NCI-H510A treated with DMSO at 0.1 percent for 48 hours (cell line): ENCODE measurements around the gene MRPL24.

Experiments
- DNase-seq: peaks from one replicate; lab custom pipeline; 2025; lab: John Stamatoyannopoulos, UW

The MRPL24 gene

DNA sequence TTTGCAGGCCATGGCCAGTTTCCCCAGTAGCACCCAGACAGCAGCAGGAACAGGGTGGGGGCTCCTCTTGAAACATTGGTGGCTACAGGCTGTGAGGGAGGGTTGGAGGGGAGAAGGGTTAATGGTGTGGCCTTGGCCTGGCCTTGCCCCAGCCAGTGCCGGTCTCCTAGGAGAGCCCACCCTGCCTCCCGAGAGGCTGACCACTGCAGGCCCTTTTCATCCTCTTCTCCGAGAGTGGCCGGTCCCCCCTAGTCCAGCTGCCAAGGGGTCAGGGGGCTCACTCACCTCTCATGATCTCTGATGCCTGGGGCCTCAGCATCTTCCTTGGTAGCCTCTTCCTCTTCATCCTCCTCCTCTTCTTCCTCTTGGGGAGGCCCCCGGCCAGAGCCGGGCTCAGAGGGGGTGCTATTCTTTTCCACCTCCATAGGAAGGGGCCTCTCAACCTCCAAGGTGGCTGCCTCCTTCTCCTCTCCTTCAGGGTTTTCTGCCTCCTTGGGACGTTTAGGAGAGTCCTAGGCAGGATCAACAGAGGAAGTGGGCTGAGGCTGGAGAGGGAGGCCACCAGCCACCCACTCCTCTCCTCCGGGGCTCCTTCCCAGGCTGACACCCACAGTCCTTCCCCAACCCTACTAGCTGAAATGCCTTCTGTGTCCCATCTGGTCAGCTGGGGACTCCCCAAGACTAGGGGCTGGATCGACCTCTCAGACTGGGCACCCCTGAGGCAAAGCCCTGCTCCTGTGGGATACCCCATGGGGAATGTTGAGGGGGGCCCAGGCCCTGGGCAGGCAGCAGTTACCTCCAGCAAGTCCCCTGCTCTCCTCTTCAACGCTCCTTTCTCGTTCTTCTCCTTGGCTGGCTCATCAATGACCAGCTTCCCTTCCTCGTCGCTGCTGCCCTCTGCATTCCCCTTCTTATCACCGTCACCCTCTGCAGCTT, 2.7 kb upstream of the MRPL24 start:
- DNase-seq = no peak

DNA sequence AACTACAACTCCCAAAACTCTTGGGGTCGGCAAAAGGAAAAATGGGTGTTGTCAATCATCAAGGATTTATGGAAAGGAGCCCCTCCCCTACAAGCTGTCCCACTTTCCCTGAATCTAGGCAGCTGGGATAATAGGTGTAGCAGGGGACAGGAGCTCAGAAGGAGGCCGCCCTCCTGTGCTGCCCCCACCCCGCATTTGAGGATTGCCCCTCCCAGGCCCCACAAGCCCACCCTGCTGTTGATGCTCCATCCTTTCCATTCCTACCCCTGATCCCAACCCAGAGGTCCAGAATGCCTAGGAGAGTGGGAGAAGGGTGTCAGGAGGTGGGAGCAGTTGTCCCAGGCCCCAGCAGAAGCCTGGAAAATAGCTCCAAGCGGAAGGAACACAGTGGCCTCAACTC, 1.9 kb upstream of the MRPL24 start:
- DNase-seq = no peak

DNA sequence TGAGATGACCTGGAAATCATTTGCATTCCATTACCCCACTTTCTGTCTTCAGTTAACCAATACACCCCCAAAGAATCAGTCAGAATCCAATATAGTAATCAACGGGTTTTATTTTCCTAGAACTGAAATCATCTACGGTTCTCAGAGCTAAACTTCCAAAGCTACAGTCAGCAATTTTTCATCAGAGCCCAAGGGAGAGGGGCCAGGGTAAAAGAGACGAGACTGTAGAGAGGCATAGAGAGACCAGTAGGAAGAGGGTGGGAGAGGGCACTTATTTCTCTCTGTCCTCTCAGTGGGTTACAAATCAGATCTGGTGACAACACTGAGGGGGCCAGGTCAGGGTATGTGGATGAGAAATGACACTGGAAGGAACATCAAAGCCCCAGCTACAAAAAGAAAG, 1.1 kb upstream of the MRPL24 start:
- no peak for DNase-seq

GRCh38 chr1:156741481-156741983, 644 bp upstream of the MRPL24 start:
- no peak for DNase-seq

DNA sequence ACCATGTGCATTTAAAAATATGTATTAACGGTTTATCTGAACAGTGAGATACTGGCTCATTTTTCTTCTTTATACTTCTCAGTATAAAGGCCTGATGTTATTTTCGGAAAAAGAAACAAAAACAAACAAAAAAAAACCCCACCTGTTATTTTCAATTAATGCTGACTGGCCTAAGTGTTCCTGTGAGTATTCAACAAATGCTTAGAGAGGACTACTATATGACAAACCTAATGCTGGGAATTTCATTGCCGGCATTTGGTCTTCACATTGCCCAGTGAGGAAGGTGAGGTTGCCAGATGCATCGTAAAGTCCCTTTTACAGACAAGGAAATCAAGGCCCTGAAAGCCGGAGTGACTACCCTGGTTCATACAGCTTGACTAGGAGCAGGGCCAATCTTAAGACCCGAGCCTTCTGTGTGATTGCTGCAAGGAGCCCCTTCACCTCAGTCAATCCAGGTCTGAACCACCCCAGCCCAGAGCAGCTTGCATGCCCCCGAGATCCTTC, 599 bp downstream of the MRPL24 start:
- DNase-seq = peak; percentile 41

GRCh38 chr1:156738916-156739315, 2.0 kb downstream of the MRPL24 start:
- DNase-seq = no peak

- no peak for DNase-seq
These were observed 2.5 kb downstream of the MRPL24 start for GRCh38 chr1:156738407-156738806.

DNA sequence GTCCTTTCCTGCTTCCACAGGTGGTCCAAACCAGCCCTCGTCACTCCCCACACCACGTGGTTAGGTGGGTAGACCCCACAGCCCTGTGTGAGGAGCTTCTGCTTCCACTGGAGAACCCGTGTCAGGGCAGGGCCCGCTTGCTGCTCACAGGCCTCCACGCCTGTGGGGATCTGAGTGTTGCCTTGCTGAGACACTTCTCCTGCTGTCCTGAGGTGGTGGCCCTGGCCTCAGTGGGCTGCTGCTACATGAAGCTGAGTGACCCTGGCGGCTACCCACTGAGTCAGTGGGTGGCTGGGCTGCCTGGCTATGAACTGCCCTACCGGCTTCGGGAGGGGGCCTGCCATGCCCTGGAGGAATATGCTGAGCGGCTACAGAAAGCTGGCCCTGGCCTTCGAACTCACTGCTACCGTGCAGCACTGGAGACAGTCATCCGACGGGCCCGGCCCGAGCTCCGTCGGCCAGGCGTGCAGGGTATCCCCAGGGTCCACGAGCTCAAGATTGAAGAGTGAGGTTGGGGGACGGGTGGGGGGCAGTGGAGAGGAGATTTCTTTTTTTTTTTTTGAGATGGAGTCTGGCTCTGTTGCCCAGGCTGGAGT, 6.8 kb downstream of the MRPL24 start:
- DNase-seq = no peak

GRCh38 chr1:156728599-156729462, 12.1 kb downstream of the MRPL24 start, which contains the start of gene ISG20L2:
Gene ISG20L2, minus strand, starts transcription at chr1:156728766. Its CDS starts 1,114 bp downstream, at chr1:156727652.
- peak; percentile 95 for DNase-seq

DNA sequence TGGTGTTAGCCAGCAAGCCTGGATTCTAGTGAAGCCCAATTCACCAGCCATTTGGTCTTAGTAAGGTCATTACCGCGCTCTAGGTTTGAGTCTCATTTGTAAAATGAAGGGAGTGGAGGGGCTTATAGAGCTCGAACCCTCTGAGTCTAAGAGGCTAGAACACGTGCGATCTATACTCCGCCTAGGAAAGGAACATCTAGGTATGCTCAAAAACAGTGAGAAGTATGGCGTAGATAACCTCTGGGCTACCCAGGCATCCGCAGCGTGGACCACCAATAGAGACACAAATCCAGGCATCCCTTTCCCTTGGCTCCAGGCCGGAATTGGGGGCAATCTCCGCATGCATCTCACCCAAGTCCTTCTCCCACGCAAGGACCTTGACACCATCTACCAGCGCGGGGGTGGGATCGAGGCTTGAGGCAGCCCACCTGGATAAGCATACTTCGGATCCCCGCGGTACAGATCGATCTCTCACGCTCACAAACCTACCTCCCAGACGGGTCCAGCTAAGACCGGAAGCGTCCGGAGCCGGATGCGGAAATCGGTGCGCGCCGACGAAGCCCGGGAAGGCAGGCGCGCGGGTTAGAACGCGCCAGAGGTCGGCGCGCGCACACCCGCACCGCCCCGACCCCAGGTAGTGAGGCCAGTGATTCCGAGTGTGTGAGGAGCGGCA, 12.8 kb downstream of the MRPL24 start, which contains the start of gene METTL25B:
METTL25B (plus strand) TSS at position 544 of the 673 bp plus-strand sequence. CDS start 636 bp downstream, outside the sequence.
- DNase-seq = peak; percentile 82

GRCh38 chr1:156727492-156727891, 13.4 kb downstream of the MRPL24 start:
- DNase-seq = no peak

DNA sequence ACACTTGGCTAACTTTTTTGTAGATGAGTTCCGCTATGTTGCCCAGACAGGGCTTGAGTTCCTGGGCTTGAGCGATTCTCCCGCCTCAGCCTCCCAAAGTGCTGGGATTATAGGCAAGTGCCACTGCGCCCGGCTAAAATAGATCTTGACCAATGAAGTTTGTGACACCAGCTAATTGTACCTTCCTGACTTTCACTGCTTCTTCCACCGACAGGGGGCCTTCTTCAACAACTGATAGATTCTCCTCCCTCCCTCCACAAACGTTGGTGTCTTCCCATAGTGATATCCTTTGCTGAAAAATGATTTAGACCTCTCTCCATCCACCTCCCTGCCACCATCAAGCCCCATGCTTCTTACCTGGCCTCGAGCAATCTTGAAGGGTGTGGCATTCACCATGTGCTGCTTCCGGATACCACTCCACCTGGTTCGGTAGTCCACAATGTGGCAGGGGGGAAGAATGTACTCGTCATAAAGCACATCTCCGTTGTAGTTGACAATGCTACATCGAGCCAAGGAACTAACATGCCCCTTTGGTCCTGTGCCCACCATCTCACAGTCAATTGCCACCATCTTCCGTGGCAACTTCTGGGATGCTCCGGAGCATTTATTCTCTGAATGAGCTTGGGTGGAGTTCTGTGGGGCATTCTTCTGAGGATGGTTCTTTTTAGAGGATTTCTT, 14.2 kb downstream of the MRPL24 start:
- peak; percentile 79 for DNase-seq

- peak; percentile 94 for DNase-seq
These were observed 15.1 kb downstream of the MRPL24 start for GRCh38 chr1:156725683-156726280.

DNA sequence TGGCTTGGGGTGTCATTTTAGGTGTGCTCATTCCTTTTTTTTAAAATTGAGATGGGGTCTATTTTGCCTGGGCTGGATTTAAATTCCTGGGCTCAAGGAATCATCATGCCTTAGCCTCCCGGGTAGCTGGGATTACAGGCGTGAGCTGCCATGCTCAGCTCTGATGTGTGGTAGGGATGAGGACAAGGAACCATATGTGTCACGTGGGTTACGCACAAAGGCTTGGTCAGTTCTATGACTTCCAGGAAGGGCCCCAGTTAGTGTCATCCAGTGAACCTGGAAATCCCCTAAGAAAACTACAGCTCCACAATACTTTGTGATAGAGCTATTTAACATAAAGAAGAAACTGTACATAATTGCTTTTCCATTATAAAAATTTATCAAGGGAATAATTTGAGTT, 19.4 kb downstream of the MRPL24 start:
- no peak for DNase-seq

DNA sequence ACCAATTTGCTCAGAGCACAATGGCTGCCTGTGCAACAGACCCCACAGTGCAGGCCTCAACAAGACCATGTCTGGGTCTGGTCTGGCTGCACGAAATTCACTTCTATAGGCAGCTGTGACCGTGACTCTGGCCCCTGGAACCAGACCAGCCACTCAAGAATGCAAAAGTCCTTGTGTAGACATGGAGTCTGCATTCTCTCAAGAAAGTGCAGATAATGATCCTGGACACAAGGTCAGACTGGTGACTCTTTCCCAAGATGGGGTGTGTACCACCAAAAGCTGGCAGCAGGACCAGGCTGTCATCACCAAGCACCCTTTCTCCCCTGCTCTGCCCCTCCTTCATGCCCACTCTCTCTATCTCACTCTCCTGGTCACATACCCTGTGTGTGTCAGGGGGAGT, 19.8 kb downstream of the MRPL24 start:
- no peak for DNase-seq

DNA sequence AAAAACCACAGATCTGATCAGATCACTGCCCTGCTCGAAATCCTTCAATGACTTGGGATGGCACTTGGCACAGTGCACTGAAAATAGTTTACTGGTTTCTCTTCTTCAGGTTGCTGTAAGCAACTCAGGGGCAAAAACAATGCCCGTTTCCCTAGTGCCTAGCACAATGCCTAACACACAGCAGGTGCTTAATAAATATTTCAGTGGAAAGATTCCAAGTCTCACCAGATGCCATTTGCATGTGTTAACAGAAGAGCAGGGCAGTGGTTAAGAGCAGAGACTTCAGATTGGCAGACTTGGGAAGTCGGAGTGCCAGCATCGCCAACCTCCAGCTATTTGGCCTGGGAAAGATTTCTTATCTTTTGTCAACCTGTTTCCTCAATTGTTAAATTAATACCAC, 23.5 kb downstream of the MRPL24 start:
- DNase-seq = no peak

DNA sequence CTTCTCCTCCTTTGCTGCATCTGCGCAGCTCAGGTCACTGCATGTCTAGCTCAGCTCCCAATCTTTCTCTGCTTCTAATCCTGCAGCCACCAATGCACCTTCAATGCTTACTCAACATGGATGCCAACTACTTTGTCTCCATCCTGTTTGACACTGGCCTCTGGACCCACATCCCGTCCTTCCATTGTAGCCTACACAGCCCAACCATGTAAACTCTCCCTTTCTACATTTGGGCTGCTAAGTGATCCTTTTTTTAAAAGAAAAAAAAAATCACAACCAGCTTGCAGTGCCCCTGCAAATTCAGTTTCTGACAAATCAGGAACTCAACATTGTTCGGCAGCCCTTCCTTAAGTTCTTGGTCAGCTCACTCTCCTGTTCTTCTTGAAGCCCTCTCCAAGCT, 26.1 kb downstream of the MRPL24 start:
- no peak for DNase-seq

DNA sequence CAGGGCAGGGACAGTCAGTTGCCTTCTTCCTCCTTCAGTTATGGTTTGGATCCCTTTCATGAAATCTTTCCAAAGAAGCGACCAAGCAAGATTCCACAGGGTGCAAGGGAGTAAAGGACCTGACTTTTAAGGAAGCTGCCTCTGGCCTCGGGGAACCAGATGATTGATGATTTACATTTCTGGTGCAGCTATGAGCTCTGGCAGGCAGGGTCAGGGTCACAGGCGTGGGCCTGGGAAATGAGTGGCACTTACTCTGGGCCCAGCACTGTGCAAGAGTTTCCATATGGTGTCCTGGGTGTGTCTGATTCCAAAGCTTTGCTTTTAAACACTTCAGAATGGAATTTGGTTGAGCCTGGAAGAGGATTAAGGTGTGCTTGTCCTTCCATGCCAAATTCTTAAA, 28.3 kb downstream of the MRPL24 start:
- no peak for DNase-seq

DNA sequence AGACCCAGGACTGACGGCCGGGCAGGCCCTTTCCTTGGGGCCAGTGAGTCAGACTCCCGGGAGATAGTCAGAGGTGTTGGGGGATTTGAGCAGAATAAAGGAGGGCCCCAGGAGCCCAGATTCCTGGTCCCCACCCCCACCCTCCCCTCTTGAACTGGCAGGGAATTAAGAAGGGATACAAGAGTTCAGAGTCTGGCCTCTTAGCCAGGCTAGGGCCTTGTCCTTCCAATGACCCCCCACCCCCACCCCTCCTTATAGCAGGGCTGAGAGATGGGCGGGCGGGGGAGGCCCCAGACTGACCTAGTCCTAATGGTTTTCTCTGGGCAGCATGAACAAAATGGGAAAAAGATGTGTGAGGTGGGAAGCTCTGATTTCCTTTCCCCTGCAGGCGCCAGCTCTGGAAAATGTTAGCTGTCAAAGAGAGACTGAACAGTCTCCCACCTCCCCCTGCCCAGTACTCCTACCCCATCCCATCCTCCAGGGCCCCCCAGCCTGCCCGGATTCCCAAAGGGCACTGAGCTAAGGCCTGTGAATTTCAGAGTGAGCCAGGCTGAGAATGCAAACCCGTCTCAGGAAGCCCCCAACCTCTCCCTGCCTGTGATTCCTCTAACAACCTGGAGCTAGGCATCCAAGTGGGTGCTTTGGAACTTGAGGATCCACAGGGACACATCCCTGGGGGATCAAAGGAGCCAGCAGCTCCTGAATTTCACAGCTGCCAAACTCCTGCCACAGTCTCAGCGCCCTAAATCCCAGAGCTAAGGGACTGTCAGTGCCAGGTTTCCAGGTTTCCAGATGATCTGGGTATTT, 29.7 kb downstream of the MRPL24 start:
- no peak for DNase-seq
